GM10266 (cell line): ENCODE measurements around the gene HSDL1.

Experiments used
- DNase-seq: peaks from one replicate; pipeline ENCODE4 v3.0.0; 2012; ENCODE audit errors: extremely low spot score
- TF ChIP-seq, protein P1 (sequence below): IDR thresholded peaks from 2 replicates; pipeline ENCODE4 v1.5.1; 2012; ENCODE audit warnings: mild to moderate bottlenecking, low read depth; ENCODE audit not compliant: control insufficient read depth, insufficient read depth; ENCODE audit errors: missing control alignments

Gene HSDL1

DNA sequence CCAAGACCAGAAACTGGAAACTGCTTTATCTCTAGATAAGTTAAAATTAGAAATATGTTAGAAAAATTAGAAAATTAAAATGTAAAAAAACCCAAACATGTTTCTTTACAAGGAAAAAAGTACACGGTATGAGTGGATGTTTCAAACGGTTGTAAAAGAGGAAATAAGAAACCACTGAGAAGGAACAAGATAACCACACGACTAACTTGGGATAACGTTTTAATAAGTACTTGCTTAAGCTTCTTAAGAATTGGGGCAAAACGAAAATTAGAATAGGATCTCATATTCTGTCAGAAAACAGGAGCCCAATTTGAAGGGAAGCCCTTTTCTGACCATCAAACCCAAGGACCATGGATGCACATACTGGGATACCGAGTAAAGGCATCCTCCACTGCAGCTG lies 59.2 kb downstream of the HSDL1 start:
- DNase-seq: no peak
- TF ChIP-seq, protein P1, sequence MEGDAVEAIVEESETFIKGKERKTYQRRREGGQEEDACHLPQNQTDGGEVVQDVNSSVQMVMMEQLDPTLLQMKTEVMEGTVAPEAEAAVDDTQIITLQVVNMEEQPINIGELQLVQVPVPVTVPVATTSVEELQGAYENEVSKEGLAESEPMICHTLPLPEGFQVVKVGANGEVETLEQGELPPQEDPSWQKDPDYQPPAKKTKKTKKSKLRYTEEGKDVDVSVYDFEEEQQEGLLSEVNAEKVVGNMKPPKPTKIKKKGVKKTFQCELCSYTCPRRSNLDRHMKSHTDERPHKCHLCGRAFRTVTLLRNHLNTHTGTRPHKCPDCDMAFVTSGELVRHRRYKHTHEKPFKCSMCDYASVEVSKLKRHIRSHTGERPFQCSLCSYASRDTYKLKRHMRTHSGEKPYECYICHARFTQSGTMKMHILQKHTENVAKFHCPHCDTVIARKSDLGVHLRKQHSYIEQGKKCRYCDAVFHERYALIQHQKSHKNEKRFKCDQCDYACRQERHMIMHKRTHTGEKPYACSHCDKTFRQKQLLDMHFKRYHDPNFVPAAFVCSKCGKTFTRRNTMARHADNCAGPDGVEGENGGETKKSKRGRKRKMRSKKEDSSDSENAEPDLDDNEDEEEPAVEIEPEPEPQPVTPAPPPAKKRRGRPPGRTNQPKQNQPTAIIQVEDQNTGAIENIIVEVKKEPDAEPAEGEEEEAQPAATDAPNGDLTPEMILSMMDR: no peak

DNA sequence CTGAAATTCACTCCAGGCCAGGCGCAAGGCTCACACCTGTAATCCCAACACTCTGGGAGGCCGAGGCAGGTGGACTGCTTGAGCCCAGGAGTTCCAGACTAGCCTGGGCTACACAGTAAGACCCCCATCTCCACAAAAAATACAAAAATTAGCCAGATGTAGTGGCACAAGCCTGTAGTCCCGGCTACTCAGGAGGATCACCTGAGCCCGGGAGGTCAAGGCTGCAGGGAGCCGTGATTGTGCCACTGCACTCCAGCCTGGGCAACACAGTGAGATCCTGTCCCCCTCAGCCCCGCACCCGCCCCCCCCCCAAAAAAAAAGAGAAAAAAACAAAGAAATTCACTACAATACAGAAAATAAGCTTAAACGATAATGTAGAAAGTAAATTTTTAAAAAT lies 59.7 kb downstream of the HSDL1 start:
- no peak for DNase-seq
- TF ChIP-seq, protein P1: no peak

DNA sequence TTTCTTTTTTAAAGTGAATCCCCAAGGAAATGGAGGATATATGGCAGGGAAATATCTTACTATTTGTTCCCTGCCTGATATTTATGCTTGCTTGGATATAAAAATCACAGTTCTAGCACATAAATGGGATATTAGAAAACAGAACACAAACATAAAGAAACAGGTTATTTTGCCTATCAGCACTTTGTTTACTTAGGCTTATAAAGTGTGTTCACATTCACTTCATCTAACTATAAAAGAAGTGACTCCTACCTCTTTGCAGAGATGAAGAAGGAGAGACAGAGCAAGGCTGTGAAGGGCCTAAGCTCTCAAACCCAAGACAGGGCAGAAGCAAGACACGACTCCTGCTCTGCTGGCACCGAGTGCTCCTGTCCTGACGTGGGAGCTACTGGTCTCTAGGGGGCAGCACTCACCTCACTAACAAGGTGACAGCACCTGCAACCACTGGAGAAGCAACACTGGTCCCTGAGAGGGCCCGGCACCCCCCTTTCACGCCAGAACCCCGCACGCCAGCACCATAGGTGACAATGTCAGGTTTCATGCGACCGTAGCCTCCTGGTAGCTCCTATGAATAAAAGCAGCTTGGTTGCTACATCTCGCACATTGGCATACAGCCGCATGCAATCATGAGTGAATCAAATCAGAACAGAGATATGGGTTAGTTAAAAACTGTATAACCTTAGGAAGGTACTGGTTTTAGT lies 60.3 kb downstream of the HSDL1 start:
- DNase-seq: peak; percentile 79
- TF ChIP-seq, protein P1: peak; percentile 84

DNA sequence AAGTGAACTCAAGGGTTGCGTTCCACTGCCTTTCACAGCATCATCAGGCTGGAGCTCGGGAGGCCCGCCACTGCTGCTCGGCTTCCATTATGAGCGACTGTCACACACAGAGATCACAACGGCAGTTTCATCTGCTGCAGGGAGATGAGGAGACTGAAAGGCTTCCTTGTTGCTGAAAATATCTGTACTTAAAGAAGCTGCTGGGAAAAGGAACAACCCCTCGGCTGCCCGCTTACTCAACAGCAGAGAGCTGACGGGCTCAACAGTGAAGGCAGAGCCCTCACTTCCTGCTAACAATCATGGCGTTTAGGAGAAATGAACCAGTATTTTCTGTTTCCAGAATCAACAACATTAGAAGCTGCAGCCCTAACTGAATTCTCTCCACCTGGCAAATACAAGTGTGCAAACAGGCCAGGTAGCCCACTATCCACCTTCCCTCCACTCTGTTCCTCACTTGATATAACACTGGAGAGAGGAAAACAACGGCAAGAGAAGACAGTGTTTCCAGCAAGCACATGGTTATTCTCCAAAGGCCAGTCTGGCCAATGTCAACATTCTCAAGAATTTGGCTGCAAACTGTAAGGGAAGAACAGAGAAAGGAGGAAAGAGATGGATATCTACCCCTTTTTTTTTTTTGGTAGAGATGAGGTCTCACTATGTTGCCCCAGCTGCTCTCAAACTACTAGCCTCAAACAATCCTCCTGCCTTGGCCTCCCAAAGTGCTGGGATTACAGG lies 62.0 kb downstream of the HSDL1 start:
- DNase-seq: no peak
- TF ChIP-seq, protein P1: no peak

DNA sequence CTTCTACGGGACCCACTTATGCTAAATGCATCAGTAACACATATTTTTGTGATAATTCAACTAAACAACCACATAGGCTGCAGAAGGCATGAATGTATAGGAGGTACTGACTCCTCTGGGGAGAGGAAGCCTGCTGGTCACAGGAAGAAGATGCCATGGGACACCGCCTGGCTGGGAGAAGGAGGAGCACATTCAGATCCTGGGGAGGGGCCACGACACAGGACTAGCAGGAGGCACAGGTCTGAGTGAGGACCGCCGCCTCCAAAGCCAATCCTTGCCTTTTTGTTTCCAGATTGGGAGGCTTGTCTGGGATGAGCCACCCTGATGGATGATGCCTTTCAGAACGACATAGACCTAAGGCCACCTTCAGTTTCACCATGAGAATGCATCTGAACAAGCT lies 62.9 kb downstream of the HSDL1 start:
- DNase-seq: no peak
- TF ChIP-seq, protein P1: no peak

DNA sequence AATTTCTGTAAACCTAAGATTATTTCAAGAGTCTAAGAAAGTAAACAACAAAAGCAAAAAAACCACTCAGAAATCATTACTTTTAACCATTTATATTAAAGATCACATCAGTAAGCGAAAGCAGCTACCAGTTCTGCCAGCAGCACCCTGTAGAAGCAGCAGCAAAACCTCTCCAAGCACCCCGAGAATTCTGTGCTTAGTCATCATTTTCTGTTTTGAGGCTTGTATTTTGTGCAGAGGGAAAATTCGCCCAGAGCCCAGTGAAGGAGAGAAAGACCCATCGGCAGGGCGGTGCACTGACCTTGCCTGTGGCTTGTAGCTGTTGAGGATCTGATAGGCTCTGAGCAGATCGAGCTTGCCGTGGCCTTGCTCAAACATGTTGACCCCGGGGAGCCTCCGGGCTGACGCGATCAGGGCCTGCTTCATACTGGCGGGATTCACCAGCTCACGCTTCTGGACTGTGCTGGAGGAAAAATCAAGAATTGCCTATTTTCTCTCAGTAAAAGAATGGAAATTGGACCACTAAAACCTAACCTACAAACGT lies 63.5 kb downstream of the HSDL1 start:
- TF ChIP-seq, protein P1: no peak
- no peak for DNase-seq

DNA sequence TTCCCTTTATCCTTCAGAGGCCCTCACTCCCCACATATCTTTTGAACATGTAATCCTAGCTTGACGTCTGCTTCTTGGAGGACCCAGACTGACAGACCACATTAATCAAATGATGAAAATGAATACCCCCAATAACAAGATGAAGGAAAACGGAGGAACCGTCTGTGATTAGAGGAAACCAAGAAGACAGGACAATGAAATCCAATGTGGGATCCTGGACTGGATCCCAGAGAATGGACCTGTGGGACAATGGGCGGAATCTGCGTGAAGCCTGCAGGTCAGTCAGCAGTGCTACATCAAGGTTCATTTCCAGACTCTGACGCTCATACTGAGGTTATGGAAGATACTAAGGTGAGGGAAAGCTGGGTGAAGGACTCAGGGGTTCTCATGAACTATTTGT lies 64.2 kb downstream of the HSDL1 start:
- DNase-seq: no peak
- TF ChIP-seq, protein P1: no peak
